ENCODE measurements around the gene GLT8D2. TPM values are rescaled to one million over a fixed set of nuclear protein-coding genes. Genes with fewer than 3 reads are reported as not detected.

GLT8D2 gene
- total RNA-seq, 3 donors from 2014 or later (not counting 1 experiment from before 2014, with no cell fraction given), result 0.19 to 0.48 (median 0.32) TPM

DNA sequence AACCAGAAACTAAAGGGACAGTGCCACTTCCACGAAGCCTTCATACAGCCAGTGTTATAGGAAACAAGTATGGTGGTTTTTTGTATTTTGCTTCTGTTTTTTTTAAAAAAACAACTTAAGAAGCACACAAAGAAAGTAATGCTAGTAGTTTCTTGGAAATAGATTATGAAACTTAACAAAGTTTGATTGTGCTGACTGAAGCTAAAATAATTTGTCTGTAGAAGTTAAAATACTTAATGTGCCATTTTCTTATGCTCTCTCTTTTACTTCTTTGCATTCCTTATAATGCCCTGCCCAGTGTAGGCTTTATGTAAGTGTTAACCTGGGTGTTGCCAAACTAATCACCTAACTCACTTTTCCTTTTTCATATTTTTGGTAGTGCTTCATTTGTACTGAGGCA, 30.8 kb upstream of the GLT8D2 start:
- Histone ChIP-seq H3K4me1 (ENCODE audit: control insufficient read depth, insufficient read depth, low read length) (no peaks in the 10 kb centered on the region), H3K27ac (ENCODE audit: low read length) (no peak overlapping the region), H3K9me3 (ENCODE audit: control insufficient read depth, insufficient read depth, low read length) (no peaks in the 10 kb centered on the region), H3K36me3 (ENCODE audit: control insufficient read depth, insufficient read depth, low read length) (peaks cover 42% of the 10 kb centered on the region), H3K27me3 (ENCODE audit: control insufficient read depth, insufficient read depth, low read length) (no peaks in the 10 kb centered on the region), H3K4me3 (ENCODE audit: low read length) (no peak overlapping the region)
- intact Hi-C loops (cut with micrococcal nuclease), result no loop called here
- Mint-ChIP-seq H3K36me3 (peaks cover 7% of the 10 kb centered on the region), H3K4me1 (peaks cover 10 to 16% of the 10 kb centered on the region in 2 donors), H3K27ac (no peak overlapping the region), H3K27me3 (ENCODE audit: low read depth in 2 of 2) (no peaks in the 10 kb centered on the region), H3K4me3 (no peak overlapping the region), H3K9me3 (no peaks in the 10 kb centered on the region)
- no peak for DNase-seq
- WGBS (ENCODE audit: insufficient coverage), result 67% methylated on average over 1 of the region's 1 CpG
- TF ChIP-seq, protein P1, sequence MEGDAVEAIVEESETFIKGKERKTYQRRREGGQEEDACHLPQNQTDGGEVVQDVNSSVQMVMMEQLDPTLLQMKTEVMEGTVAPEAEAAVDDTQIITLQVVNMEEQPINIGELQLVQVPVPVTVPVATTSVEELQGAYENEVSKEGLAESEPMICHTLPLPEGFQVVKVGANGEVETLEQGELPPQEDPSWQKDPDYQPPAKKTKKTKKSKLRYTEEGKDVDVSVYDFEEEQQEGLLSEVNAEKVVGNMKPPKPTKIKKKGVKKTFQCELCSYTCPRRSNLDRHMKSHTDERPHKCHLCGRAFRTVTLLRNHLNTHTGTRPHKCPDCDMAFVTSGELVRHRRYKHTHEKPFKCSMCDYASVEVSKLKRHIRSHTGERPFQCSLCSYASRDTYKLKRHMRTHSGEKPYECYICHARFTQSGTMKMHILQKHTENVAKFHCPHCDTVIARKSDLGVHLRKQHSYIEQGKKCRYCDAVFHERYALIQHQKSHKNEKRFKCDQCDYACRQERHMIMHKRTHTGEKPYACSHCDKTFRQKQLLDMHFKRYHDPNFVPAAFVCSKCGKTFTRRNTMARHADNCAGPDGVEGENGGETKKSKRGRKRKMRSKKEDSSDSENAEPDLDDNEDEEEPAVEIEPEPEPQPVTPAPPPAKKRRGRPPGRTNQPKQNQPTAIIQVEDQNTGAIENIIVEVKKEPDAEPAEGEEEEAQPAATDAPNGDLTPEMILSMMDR (IDR thresholded peaks at IDR 0.05), result no peak
- no peak for ATAC-seq

DNA sequence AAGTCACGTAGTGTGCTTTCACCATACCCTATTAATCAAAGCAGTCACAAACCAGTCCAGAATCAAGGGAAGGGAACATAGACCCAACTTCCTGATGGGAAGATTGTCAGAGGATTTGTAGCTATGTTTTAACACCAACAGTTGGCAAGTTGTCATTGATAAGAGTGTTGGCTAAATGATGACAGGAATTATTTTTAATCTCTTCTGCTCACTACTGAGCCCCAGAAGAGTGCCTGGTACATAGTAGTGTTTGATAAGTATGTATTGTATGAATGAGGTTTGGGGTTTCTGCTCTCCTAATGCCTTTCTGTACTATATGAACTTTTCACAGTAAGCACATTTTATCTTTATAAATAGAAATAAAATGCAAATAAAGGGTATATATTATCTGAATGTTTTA, 29.0 kb upstream of the GLT8D2 start:
- H3K27me3 ChIP-seq (ENCODE audit: control insufficient read depth, insufficient read depth, low read length), result no peaks in the 10 kb centered on the region
- H3K9me3 ChIP-seq (ENCODE audit: control insufficient read depth, insufficient read depth, low read length), result no peaks in the 10 kb centered on the region
- Mint-ChIP-seq H3K27me3 (ENCODE audit: low read depth in 2 of 2) (no peaks in the 10 kb centered on the region), H3K27ac (no peak overlapping the region), H3K4me1 (peaks cover 16 to 17% of the 10 kb centered on the region in 2 donors), H3K4me3 (no peak overlapping the region), H3K9me3 (no peaks in the 10 kb centered on the region), H3K36me3 (peaks cover 7% of the 10 kb centered on the region)
- WGBS (ENCODE audit: insufficient coverage), result no CpG with 5 or more reads among the region's 1 CpG
- no peaks in the 10 kb centered on the region for H3K4me1 ChIP-seq (ENCODE audit: control insufficient read depth, insufficient read depth, low read length)
- intact Hi-C loops (cut with micrococcal nuclease), result no loop called here
- H3K36me3 ChIP-seq (ENCODE audit: control insufficient read depth, insufficient read depth, low read length), result peaks cover 32% of the 10 kb centered on the region
- ATAC-seq (no peak), DNase-seq (no peak)
- H3K27ac ChIP-seq (ENCODE audit: low read length), result no peak overlapping the region
- TF ChIP-seq, protein P1 (IDR thresholded peaks at IDR 0.05), result no peak
- no peak overlapping the region for H3K4me3 ChIP-seq (ENCODE audit: low read length)

DNA sequence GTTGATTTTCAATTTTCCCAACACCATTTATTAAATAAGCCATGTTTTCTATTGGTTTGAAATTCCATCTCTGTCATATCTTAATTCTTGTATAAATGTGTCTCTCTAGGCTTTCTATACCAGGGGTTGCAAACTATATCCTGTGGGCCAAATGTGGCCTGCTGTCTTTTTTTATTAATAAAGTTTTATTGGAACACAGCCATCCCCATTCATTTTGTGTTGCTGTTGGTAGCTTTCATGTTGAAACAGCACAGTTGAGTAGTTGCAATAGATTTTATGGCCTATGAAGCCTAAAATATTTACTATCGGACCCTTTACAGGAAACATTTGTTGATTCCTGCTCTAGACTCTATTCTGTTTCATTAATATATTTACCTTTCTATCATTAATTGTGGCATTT, 23.7 kb upstream of the GLT8D2 start:
- Histone ChIP-seq H3K9me3 (ENCODE audit: control insufficient read depth, insufficient read depth, low read length) (no peaks in the 10 kb centered on the region), H3K36me3 (ENCODE audit: control insufficient read depth, insufficient read depth, low read length) (peaks cover 26% of the 10 kb centered on the region), H3K27ac (ENCODE audit: low read length) (no peak overlapping the region), H3K27me3 (ENCODE audit: control insufficient read depth, insufficient read depth, low read length) (no peaks in the 10 kb centered on the region), H3K4me1 (ENCODE audit: control insufficient read depth, insufficient read depth, low read length) (no peaks in the 10 kb centered on the region), H3K4me3 (ENCODE audit: low read length) (no peak overlapping the region)
- Mint-ChIP-seq H3K27me3 (ENCODE audit: low read depth in 2 of 2) (no peaks in the 10 kb centered on the region), H3K4me1 (peaks cover 15 to 16% of the 10 kb centered on the region in 2 donors), H3K27ac (no peak overlapping the region), H3K36me3 (peaks cover 8% of the 10 kb centered on the region), H3K9me3 (no peaks in the 10 kb centered on the region), H3K4me3 (no peak overlapping the region)
- no peak for ATAC-seq
- no CpG with 5 or more reads among the region's 1 CpG for WGBS (ENCODE audit: insufficient coverage)
- TF ChIP-seq, protein P1 (IDR thresholded peaks at IDR 0.05), result no peak
- intact Hi-C loops (cut with micrococcal nuclease), result no loop called here
- no peak for DNase-seq

DNA sequence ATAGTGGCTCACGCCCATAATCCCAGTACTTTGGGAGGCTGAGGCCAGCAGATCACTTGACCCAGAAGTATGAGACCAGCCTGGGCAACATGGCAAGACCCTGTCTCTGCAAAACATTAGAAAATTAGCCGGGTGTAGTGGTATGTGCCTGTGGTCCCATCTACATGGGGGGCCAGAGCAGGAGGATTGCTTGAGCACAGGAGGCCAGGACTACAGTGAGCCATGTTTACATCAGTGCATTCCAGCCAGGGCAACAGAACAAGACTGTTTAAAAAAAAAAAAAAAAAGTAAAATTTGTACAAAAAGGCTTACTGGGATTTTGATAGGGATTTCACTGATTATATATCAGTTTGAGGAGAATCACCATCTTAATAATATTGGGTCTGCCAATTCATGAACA, 22.1 kb upstream of the GLT8D2 start:
- no peak overlapping the region for H3K4me3 ChIP-seq (ENCODE audit: low read length)
- no peak overlapping the region for H3K27ac ChIP-seq (ENCODE audit: low read length)
- H3K4me3 Mint-ChIP-seq, result no peak overlapping the region
- DNase-seq (no peak), ATAC-seq (no peak)
- intact Hi-C loops (cut with micrococcal nuclease), result no loop called here
- H3K9me3 Mint-ChIP-seq, result no peaks in the 10 kb centered on the region
- H3K4me1 Mint-ChIP-seq, result peaks cover 16 to 18% of the 10 kb centered on the region in 2 donors
- H3K27me3 Mint-ChIP-seq (ENCODE audit: low read depth in 2 of 2), result no peaks in the 10 kb centered on the region
- no peaks in the 10 kb centered on the region for H3K9me3 ChIP-seq (ENCODE audit: control insufficient read depth, insufficient read depth, low read length)
- peaks cover 8% of the 10 kb centered on the region for H3K36me3 Mint-ChIP-seq
- no peaks in the 10 kb centered on the region for H3K4me1 ChIP-seq (ENCODE audit: control insufficient read depth, insufficient read depth, low read length)
- H3K27ac Mint-ChIP-seq, result no peak overlapping the region
- H3K36me3 ChIP-seq (ENCODE audit: control insufficient read depth, insufficient read depth, low read length), result peaks cover 28% of the 10 kb centered on the region
- WGBS (ENCODE audit: insufficient coverage), result 100% methylated on average over 2 of the region's 2 CpGs
- TF ChIP-seq, protein P1 (IDR thresholded peaks at IDR 0.05), result no peak
- no peaks in the 10 kb centered on the region for H3K27me3 ChIP-seq (ENCODE audit: control insufficient read depth, insufficient read depth, low read length)
